ENCODE results near the gene TEX19. TPM values are rescaled to one million over a fixed set of nuclear protein-coding genes. Genes with fewer than 3 reads are reported as not detected.

Gene TEX19
- total and polyA plus RNA-seq, 2 experiments from 2014 or later, result 0.10 to 0.66 TPM

GRCh38 chr17:82390015-82390859, 31.2 kb downstream of the TEX19 start:
- H2AFZ ChIP-seq, result no peak overlapping the region

More at GRCh38 chr17:82390015-82390859, 31.2 kb downstream of the TEX19 start:
- no peak for TF ChIP-seq ZNF462 (CRISPR knock-in tag; IDR thresholded peaks at IDR 0.05)
- TF ChIP-seq ZNF114 (CRISPR knock-in tag; IDR thresholded peaks at IDR 0.05), result no peak
- TF ChIP-seq STAT1 (IDR thresholded peaks at IDR 0.05; ENCODE audit: unreplicated experiment), result no peak
- TF ChIP-seq ETS1 (IDR thresholded peaks at IDR 0.05), result no peak
- no peak for TF ChIP-seq REST (IDR thresholded peaks at IDR 0.05; ENCODE audit: unreplicated experiment)
- no peak for TF ChIP-seq NANOG (IDR thresholded peaks at IDR 0.05; ENCODE audit: borderline replicate concordance)
- TF ChIP-seq EZH2phosphoT487 (IDR thresholded peaks at IDR 0.05; ENCODE audit: unreplicated experiment), result no peak
- TF ChIP-seq EZH2 (IDR thresholded peaks at IDR 0.05; ENCODE audit: low read depth, unreplicated experiment), result no peak
- TF ChIP-seq CTCF (conservative IDR thresholded peaks at IDR 0.05; ENCODE audit: low read depth in 2 of 2), result no peak
- no peak for TF ChIP-seq POLR2AphosphoS5 (IDR thresholded peaks at IDR 0.05; ENCODE audit: low read depth)
- no peak for TF ChIP-seq CREB1 (CRISPR knock-in tag; IDR thresholded peaks at IDR 0.05; ENCODE audit: low read depth)
- TF ChIP-seq ZNF331 (CRISPR knock-in tag; IDR thresholded peaks at IDR 0.05; ENCODE audit: low read depth), result no peak
- no peak for TF ChIP-seq JUNB (IDR thresholded peaks at IDR 0.05; ENCODE audit: unreplicated experiment)
- no peak overlapping the region for H3K4me2 ChIP-seq
- H3K9me2 ChIP-seq (ENCODE audit: insufficient read depth), result no peaks in the 10 kb centered on the region
- no peak for ATAC-seq
- no peaks in the 10 kb centered on the region for H3K4me1 ChIP-seq (ENCODE audit: insufficient read depth)
- Mint-ChIP-seq H3K4me1 (peaks cover 3% of the 10 kb centered on the region; the same call in 1 of the 3 replicates), H3K36me3 (ENCODE audit: low read depth) (no peaks in the 10 kb centered on the region; the same call in 2 of the 3 replicates), H3K27ac (no peak overlapping the region), H3K4me3 (no peak overlapping the region), H3K9me3 (no peaks in the 10 kb centered on the region), H3K27me3 (ENCODE audit: insufficient read depth, low read depth, poor library complexity) (peaks cover 10% of the 10 kb centered on the region)
- H3K4me3 ChIP-seq, result no peak overlapping the region
- no peak overlapping the region for H3K27ac ChIP-seq (ENCODE audit: low read depth)
- DNase-seq (ENCODE audit: low spot score), result no peak
- no peaks in the 10 kb centered on the region for H3K36me3 ChIP-seq (ENCODE audit: insufficient read depth)
- H3K79me2 ChIP-seq (replicated peaks; ENCODE audit: insufficient read depth), result no peaks in the 10 kb centered on the region
- H3F3A ChIP-seq (replicated peaks; ENCODE audit: low read depth), result no peaks in the 10 kb centered on the region
- no peaks in the 10 kb centered on the region; the same call in 1 of the 2 replicates for H4K20me1 ChIP-seq (replicated peaks; ENCODE audit: insufficient read depth)
- no peaks in the 10 kb centered on the region for H3K27me3 ChIP-seq (ENCODE audit: insufficient read depth)

Data from GM23338 (cell line).